ENCODE results near the gene FUT2. TPM values are rescaled to one million over a fixed set of nuclear protein-coding genes. Genes with fewer than 3 reads are reported as not detected.

FUT2 gene
- total and polyA plus RNA-seq, 10 of the 15 experiments (the other 5 are each of a cell fraction or from before 2014, with no cell fraction given), result 0.02 to 0.13 (median 0.07) TPM; not detected in 7

GRCh38 chr19:48713864-48714755, 18.3 kb downstream of the FUT2 start:
- SMC1A ChIA-PET (ENCODE audit: uncharacterized antibody, unreplicated experiment), result interaction anchor here (0.6 to 1.1 kb wide), 3 partner anchors 63 to 788 kb away, joined by 3 to 5 read pairs (median 3); partner anchors contain the start of gene CA11
- no TSS peak for BruUV-seq (replicated peaks)
- POLR2A ChIA-PET, result interaction anchor here (0.5 to 3.0 kb wide), 5 partner anchors 11 to 739 kb away, joined by 3 to 7 read pairs (median 4); partner anchors contain the start of gene ALDH16A1
- H3K36me3 ChIP-seq (ENCODE audit: control insufficient read depth in 2 of 2, insufficient read depth in 2 of 2, low read length in 1 of 2), result no peaks in the 10 kb centered on the region
- peaks cover 16% of the 10 kb centered on the region for H3K4me1 ChIP-seq (ENCODE audit: control insufficient read depth, insufficient read depth, low read length)
- in situ Hi-C loops (cut with MboI), result no loop called here
- peak overlapping the region; percentile 94 for H3K4me2 ChIP-seq (ENCODE audit: control insufficient read depth, insufficient read depth)
- no peaks in the 10 kb centered on the region for H3K27me3 ChIP-seq (replicated peaks in 1 of 2; ENCODE audit: control insufficient read depth in 2 of 2, insufficient read depth in 2 of 2, low read length in 1 of 2)
- H2AFZ ChIP-seq (ENCODE audit: control insufficient read depth, low read depth, low read length), result peak overlapping the region; percentile 94
- intact Hi-C loops (cut with micrococcal nuclease; ENCODE audit: unreplicated experiment), result no loop called here
- FAIRE-seq (peak; percentile 99), DNase-seq (ENCODE audit: low read depth, low spot score) (peak; percentile 97), ATAC-seq (peak; percentile 98)
- peak overlapping the region; percentile 95 for H3K4me3 ChIP-seq
- RAD21 ChIA-PET (ENCODE audit: unreplicated experiment), result interaction anchor here (0.6 to 1.4 kb wide), 4 partner anchors 10 to 403 kb away, joined by 3 to 4 read pairs (median 4); partner anchors contain the start of gene CA11
- H3K27ac ChIP-seq (ENCODE audit: control insufficient read depth, insufficient read depth), result peak overlapping the region; percentile 71; the same call in 1 of the 2 replicates
- no peaks in the 10 kb centered on the region for H3K79me2 ChIP-seq (ENCODE audit: control insufficient read depth, insufficient read depth, low read length)
- CTCF ChIA-PET, result no interaction called here
- H4K20me1 ChIP-seq (ENCODE audit: control insufficient read depth, insufficient read depth), result no peaks in the 10 kb centered on the region
- H3K9me3 ChIP-seq (replicated peaks; ENCODE audit: control insufficient read depth, insufficient read depth, low read length), result no peaks in the 10 kb centered on the region; the same call in 2 of the 3 replicates
- H3K9ac ChIP-seq (ENCODE audit: control insufficient read depth, insufficient read depth, low read length), result peak overlapping the region; percentile 87
- under 1% methylated on average over 64 of the region's 67 CpGs for WGBS (ENCODE audit: insufficient coverage, insufficient replicate concordance, low lambda C conversion rate, missing lambda C conversion rate)
- TF ChIP-seq, protein P1, sequence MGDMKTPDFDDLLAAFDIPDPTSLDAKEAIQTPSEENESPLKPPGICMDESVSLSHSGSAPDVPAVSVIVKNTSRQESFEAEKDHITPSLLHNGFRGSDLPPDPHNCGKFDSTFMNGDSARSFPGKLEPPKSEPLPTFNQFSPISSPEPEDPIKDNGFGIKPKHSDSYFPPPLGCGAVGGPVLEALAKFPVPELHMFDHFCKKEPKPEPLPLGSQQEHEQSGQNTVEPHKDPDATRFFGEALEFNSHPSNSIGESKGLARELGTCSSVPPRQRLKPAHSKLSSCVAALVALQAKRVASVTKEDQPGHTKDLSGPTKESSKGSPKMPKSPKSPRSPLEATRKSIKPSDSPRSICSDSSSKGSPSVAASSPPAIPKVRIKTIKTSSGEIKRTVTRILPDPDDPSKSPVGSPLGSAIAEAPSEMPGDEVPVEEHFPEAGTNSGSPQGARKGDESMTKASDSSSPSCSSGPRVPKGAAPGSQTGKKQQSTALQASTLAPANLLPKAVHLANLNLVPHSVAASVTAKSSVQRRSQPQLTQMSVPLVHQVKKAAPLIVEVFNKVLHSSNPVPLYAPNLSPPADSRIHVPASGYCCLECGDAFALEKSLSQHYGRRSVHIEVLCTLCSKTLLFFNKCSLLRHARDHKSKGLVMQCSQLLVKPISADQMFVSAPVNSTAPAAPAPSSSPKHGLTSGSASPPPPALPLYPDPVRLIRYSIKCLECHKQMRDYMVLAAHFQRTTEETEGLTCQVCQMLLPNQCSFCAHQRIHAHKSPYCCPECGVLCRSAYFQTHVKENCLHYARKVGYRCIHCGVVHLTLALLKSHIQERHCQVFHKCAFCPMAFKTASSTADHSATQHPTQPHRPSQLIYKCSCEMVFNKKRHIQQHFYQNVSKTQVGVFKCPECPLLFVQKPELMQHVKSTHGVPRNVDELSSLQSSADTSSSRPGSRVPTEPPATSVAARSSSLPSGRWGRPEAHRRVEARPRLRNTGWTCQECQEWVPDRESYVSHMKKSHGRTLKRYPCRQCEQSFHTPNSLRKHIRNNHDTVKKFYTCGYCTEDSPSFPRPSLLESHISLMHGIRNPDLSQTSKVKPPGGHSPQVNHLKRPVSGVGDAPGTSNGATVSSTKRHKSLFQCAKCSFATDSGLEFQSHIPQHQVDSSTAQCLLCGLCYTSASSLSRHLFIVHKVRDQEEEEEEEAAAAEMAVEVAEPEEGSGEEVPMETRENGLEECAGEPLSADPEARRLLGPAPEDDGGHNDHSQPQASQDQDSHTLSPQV (IDR thresholded peaks at IDR 0.05), result no peak
- TF ChIP-seq CHD1 (IDR thresholded peaks at IDR 0.05; ENCODE audit: low read depth, low read length) (no peak), CEBPB (IDR thresholded peaks at IDR 0.05; ENCODE audit: borderline replicate concordance in 1 of 2, low read depth in 2 of 2, low read length in 2 of 2) (no peak), NFXL1 (IDR thresholded peaks at IDR 0.05; ENCODE audit: borderline replicate concordance) (peak; percentile 89), SIX5 (IDR thresholded peaks at IDR 0.05; ENCODE audit: low read depth, low read length, severe bottlenecking) (no peak), CUX1 (IDR thresholded peaks at IDR 0.05; ENCODE audit: insufficient replicate concordance, low read depth, low read length) (no peak), ATF7 (IDR thresholded peaks at IDR 0.05; ENCODE audit: low read depth) (0 out of 2 replicates have a peak, but pooled peaks have one; percentile 9), BACH1 (IDR thresholded peaks at IDR 0.05; ENCODE audit: borderline replicate concordance) (peak; percentile 39; the same call in 1 of the 2 replicates), ZBED1 (IDR thresholded peaks at IDR 0.05; ENCODE audit: borderline replicate concordance) (no peak)
- TF ChIP-seq, protein P2, sequence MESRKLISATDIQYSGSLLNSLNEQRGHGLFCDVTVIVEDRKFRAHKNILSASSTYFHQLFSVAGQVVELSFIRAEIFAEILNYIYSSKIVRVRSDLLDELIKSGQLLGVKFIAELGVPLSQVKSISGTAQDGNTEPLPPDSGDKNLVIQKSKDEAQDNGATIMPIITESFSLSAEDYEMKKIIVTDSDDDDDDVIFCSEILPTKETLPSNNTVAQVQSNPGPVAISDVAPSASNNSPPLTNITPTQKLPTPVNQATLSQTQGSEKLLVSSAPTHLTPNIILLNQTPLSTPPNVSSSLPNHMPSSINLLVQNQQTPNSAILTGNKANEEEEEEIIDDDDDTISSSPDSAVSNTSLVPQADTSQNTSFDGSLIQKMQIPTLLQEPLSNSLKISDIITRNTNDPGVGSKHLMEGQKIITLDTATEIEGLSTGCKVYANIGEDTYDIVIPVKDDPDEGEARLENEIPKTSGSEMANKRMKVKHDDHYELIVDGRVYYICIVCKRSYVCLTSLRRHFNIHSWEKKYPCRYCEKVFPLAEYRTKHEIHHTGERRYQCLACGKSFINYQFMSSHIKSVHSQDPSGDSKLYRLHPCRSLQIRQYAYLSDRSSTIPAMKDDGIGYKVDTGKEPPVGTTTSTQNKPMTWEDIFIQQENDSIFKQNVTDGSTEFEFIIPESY (IDR thresholded peaks at IDR 0.05), result no peak

Data from GM12878 (cell line).